ENCODE results near the gene EVA1C.

The EVA1C gene

GRCh38 chr21:32492376-32492775 is 79.9 kb downstream of the EVA1C start:
- Histone ChIP-seq H3K4me2 (ENCODE audit: low read depth, low read length, poor library complexity, severe bottlenecking) (no peak overlapping the region), H3F3A (ENCODE audit: low read depth) (no peaks in the 10 kb centered on the region), H3K79me2 (ENCODE audit: insufficient read depth, low read length) (no peaks in the 10 kb centered on the region), H3K4me3 (ENCODE audit: low read length, poor library complexity, severe bottlenecking) (no peak overlapping the region), H3K9me3 (ENCODE audit: insufficient read depth, low read depth, low read length) (0 out of 2 replicates have a peak, but pooled peaks cover 3% of the 10 kb centered on the region), H3K9ac (ENCODE audit: low read depth, low read length, poor library complexity, severe bottlenecking) (no peak overlapping the region), H3K4me1 (ENCODE audit: insufficient read depth, low read length, poor library complexity, severe bottlenecking) (no peaks in the 10 kb centered on the region), H3K27me3 (ENCODE audit: insufficient read depth, low read length, poor library complexity, severe bottlenecking) (no peaks in the 10 kb centered on the region), H2AFZ (ENCODE audit: low read length) (no peak overlapping the region), H3K9me2 (replicated peaks; ENCODE audit: low read depth, low read length) (no peaks in the 10 kb centered on the region), H3K36me3 (ENCODE audit: insufficient read depth, low read length) (no peaks in the 10 kb centered on the region), H4K20me1 (ENCODE audit: insufficient read depth, low read length, poor library complexity, severe bottlenecking) (no peaks in the 10 kb centered on the region)
- no peak for TF ChIP-seq EZH2phosphoT487 (IDR thresholded peaks at IDR 0.05; ENCODE audit: borderline replicate concordance)
- no peak for TF ChIP-seq CTCF (conservative IDR thresholded peaks at IDR 0.05; ENCODE audit: low read length)

GRCh38 chr21:32494934-32495709 is 82.6 kb downstream of the EVA1C start:
- no peak for TF ChIP-seq EZH2phosphoT487 (IDR thresholded peaks at IDR 0.05; ENCODE audit: borderline replicate concordance)
- no peak for TF ChIP-seq CTCF (conservative IDR thresholded peaks at IDR 0.05; ENCODE audit: low read length)

GRCh38 chr21:32496568-32496967 is 84.1 kb downstream of the EVA1C start:
- TF ChIP-seq CTCF (conservative IDR thresholded peaks at IDR 0.05; ENCODE audit: low read length) = no peak
- TF ChIP-seq EZH2phosphoT487 (IDR thresholded peaks at IDR 0.05; ENCODE audit: borderline replicate concordance) = no peak
- H3K9ac ChIP-seq (ENCODE audit: low read depth, low read length, poor library complexity, severe bottlenecking) = no peak overlapping the region
- H3F3A ChIP-seq (ENCODE audit: low read depth) = no peaks in the 10 kb centered on the region
- H2AFZ ChIP-seq (ENCODE audit: low read length) = no peak overlapping the region
- no peaks in the 10 kb centered on the region for H4K20me1 ChIP-seq (ENCODE audit: insufficient read depth, low read length, poor library complexity, severe bottlenecking)
- H3K4me3 ChIP-seq (ENCODE audit: low read length, poor library complexity, severe bottlenecking) = no peak overlapping the region
- no peaks in the 10 kb centered on the region for H3K4me1 ChIP-seq (ENCODE audit: insufficient read depth, low read length, poor library complexity, severe bottlenecking)
- H3K79me2 ChIP-seq (ENCODE audit: insufficient read depth, low read length) = no peaks in the 10 kb centered on the region
- no peaks in the 10 kb centered on the region for H3K9me3 ChIP-seq (ENCODE audit: insufficient read depth, low read depth, low read length)
- no peaks in the 10 kb centered on the region for H3K36me3 ChIP-seq (ENCODE audit: insufficient read depth, low read length)
- H3K9me2 ChIP-seq (replicated peaks; ENCODE audit: low read depth, low read length) = no peaks in the 10 kb centered on the region
- H3K27me3 ChIP-seq (ENCODE audit: insufficient read depth, low read length, poor library complexity, severe bottlenecking) = no peaks in the 10 kb centered on the region
- no peak overlapping the region for H3K4me2 ChIP-seq (ENCODE audit: low read depth, low read length, poor library complexity, severe bottlenecking)

More at GRCh38 chr21:32494934-32495709, 82.6 kb downstream of the EVA1C start:
- H3K9me3 ChIP-seq (ENCODE audit: insufficient read depth, low read depth, low read length) = no peaks in the 10 kb centered on the region
- H3F3A ChIP-seq (ENCODE audit: low read depth) = no peaks in the 10 kb centered on the region
- H3K27me3 ChIP-seq (ENCODE audit: insufficient read depth, low read length, poor library complexity, severe bottlenecking) = no peaks in the 10 kb centered on the region
- no peaks in the 10 kb centered on the region for H3K9me2 ChIP-seq (replicated peaks; ENCODE audit: low read depth, low read length)
- H2AFZ ChIP-seq (ENCODE audit: low read length) = no peak overlapping the region
- no peaks in the 10 kb centered on the region for H3K4me1 ChIP-seq (ENCODE audit: insufficient read depth, low read length, poor library complexity, severe bottlenecking)
- no peaks in the 10 kb centered on the region for H3K36me3 ChIP-seq (ENCODE audit: insufficient read depth, low read length)
- H3K4me2 ChIP-seq (ENCODE audit: low read depth, low read length, poor library complexity, severe bottlenecking) = no peak overlapping the region
- H3K9ac ChIP-seq (ENCODE audit: low read depth, low read length, poor library complexity, severe bottlenecking) = no peak overlapping the region
- no peaks in the 10 kb centered on the region for H3K79me2 ChIP-seq (ENCODE audit: insufficient read depth, low read length)
- H4K20me1 ChIP-seq (ENCODE audit: insufficient read depth, low read length, poor library complexity, severe bottlenecking) = no peaks in the 10 kb centered on the region
- no peak overlapping the region for H3K4me3 ChIP-seq (ENCODE audit: low read length, poor library complexity, severe bottlenecking)
